CD4-positive, alpha-beta T cell (primary cell): Measurements from ENCODE around the gene CAMK2A. TPM values are rescaled to one million over a fixed set of nuclear protein-coding genes. Genes with fewer than 3 reads are reported as not detected.

Experiments
- ATAC-seq: fragments of 200-7000 bp; cut with Tn5 transposase; one replicate; pipeline ENCODE4 v1.10.0; 2022; ENCODE audit warnings: mild to moderate bottlenecking; ENCODE audit not compliant: poor library complexity
- CTCF ChIA-PET: fragments of 350-600 bp; sonication (Branson Sonifier 250); formaldehyde crosslinking; loops from one replicate; lab custom pipeline; 2021; ENCODE audit warnings: antibody characterized with exemption, inconsistent platforms; lab: Charles Lee
- POLR2A ChIA-PET: fragments of 350-600 bp; sonication (Branson Sonifier 250); formaldehyde crosslinking; loops from one replicate; lab custom pipeline; 2021; ENCODE audit warnings: antibody characterized with exemption, inconsistent platforms; lab: Charles Lee
- DNase-seq, 14 experiments: peaks; one replicate each; pipeline ENCODE4 v3.0.0-alpha.2; 2013 to 2020; ENCODE audit warnings: mixed read lengths in 2 of 14
- H3K27ac ChIP-seq, 2 donors: one replicate each; pipeline versions ENCODE4 v1.5.1 to v1.7.0; 2013; ENCODE audit warnings: low read length in 2 of 2, low read depth in 1 of 2, mild to moderate bottlenecking in 1 of 2
- H3K27me3 ChIP-seq, 2 experiments: 1 replicate in 1 of 2; 2 replicates in 1 of 2; pipeline versions ENCODE4 v1.6.1 to v1.7.0; 2013; ENCODE audit warnings: low read length in 2 of 2, control low read depth in 1 of 2, mild to moderate bottlenecking in 1 of 2, moderate library complexity in 1 of 2; ENCODE audit not compliant: insufficient read depth in 2 of 2, control insufficient read depth in 1 of 2
- H3K36me3 ChIP-seq: one replicate; pipeline ENCODE4 v1.6.1; 2013; ENCODE audit warnings: low read length, control low read depth; ENCODE audit not compliant: insufficient read depth
- H3K4me1 ChIP-seq: one replicate; pipeline ENCODE4 v1.6.1; 2013; ENCODE audit warnings: low read length, control low read depth; ENCODE audit not compliant: insufficient read depth
- H3K4me3 ChIP-seq: one replicate; pipeline ENCODE4 v1.5.1; 2013; ENCODE audit warnings: mild to moderate bottlenecking, low read length, moderate library complexity
- H3K9me3 ChIP-seq, 2 experiments: 1 replicate in 1 of 2; 2 replicates in 1 of 2; pipeline versions ENCODE4 v1.6.1 to v1.7.0; 2013; ENCODE audit warnings: low read length in 2 of 2, mild to moderate bottlenecking in 2 of 2, control low read depth in 1 of 2, moderate library complexity in 1 of 2; ENCODE audit not compliant: control insufficient read depth in 1 of 2, insufficient read depth in 1 of 2
- H3K27ac Mint-ChIP-seq: one replicate; pipeline ENCODE4 v1.8.0; 2020; ENCODE audit warnings: mixed read lengths
- H3K27me3 Mint-ChIP-seq: one replicate; pipeline ENCODE4 v1.8.0; 2021; ENCODE audit warnings: mixed read lengths
- H3K36me3 Mint-ChIP-seq: one replicate; pipeline ENCODE4 v1.8.0; 2021; ENCODE audit warnings: low read depth, mixed read lengths
- H3K4me1 Mint-ChIP-seq: one replicate; pipeline ENCODE4 v1.8.0; 2021; ENCODE audit warnings: low read depth, mixed read lengths
- H3K4me3 Mint-ChIP-seq: one replicate; pipeline ENCODE4 v1.8.0; 2020; ENCODE audit warnings: mild to moderate bottlenecking, mixed read lengths
- H3K9me3 Mint-ChIP-seq: one replicate; pipeline ENCODE4 v1.8.0; 2020; ENCODE audit warnings: mixed read lengths
- CTCF ChIP-seq: fragments of 200-600 bp; IDR thresholded peaks from one replicate; pipeline ENCODE4 v1.8.0; 2022; ENCODE audit warnings: antibody characterized with exemption, mild to moderate bottlenecking
- intact Hi-C, 2 experiments: fragments of 100-400 bp; cut with DNase I in 1 of 2; cut with micrococcal nuclease in 1 of 2; formaldehyde crosslinking; loops; one replicate each; pipeline versions ENCODE4 v1.15.1 to v1.9.0; 2023 to 2025; cut with DNase I, micrococcal nuclease
- total RNA-seq, 174 experiments: library from RNA in 2 of 174; stranded (reverse) in 2 of 174; gene quantifications; one replicate each; pipeline ENCODE4 v1.2.3 and lab custom pipeline; 2021 to 2026

CAMK2A gene
- total RNA-seq, 2 experiments from 2014 or later = 0.05 to 0.22 TPM

- intact Hi-C loops = no loop called here
- no peak for DNase-seq
- Histone ChIP-seq H3K27me3 (no peaks in the 10 kb centered on the region), H3K4me3 (no peak overlapping the region), H3K36me3 (no peaks in the 10 kb centered on the region), H3K4me1 (no peaks in the 10 kb centered on the region), H3K27ac (no peak overlapping the region), H3K9me3 (no peaks in the 10 kb centered on the region)
- ATAC-seq = no peak
- Mint-ChIP-seq H3K27ac (no peak overlapping the region), H3K4me3 (no peak overlapping the region), H3K9me3 (no peaks in the 10 kb centered on the region), H3K4me1 (no peaks in the 10 kb centered on the region), H3K36me3 (no peaks in the 10 kb centered on the region), H3K27me3 (no peaks in the 10 kb centered on the region)
- POLR2A ChIA-PET = no interaction called here
- CTCF ChIA-PET = interaction anchor here (0.7 kb wide), 1 partner anchor 1428 kb away, joined by 3 read pairs; no protein-coding TSS in a partner anchor
- TF ChIP-seq CTCF = no peak
Measured at GRCh38 chr5:150315245-150315644, 25.7 kb upstream of the CAMK2A start.

GRCh38 chr5:150313921-150314716 lies 24.5 kb upstream of the CAMK2A start:
- ChIA-PET POLR2A (no interaction called here), CTCF (no interaction called here)
- Histone ChIP-seq H3K4me1 (no peaks in the 10 kb centered on the region), H3K27me3 (peaks cover 0 to 3% of the 10 kb centered on the region in 2 experiments), H3K4me3 (no peak overlapping the region), H3K36me3 (no peaks in the 10 kb centered on the region), H3K9me3 (no peaks in the 10 kb centered on the region), H3K27ac (no peak overlapping the region)
- Mint-ChIP-seq H3K27ac (no peak overlapping the region), H3K36me3 (no peaks in the 10 kb centered on the region), H3K27me3 (no peaks in the 10 kb centered on the region), H3K4me1 (no peaks in the 10 kb centered on the region), H3K4me3 (no peak overlapping the region), H3K9me3 (no peaks in the 10 kb centered on the region)
- TF ChIP-seq CTCF = no peak
- DNase-seq = no peak
- no peak for ATAC-seq
- intact Hi-C loops = no loop called here

- no peak overlapping the region for H3K27ac ChIP-seq
- intact Hi-C loops = no loop called here
- ChIA-PET CTCF (no interaction called here), POLR2A (no interaction called here)
- Mint-ChIP-seq H3K27me3 (no peaks in the 10 kb centered on the region), H3K27ac (no peak overlapping the region), H3K9me3 (no peaks in the 10 kb centered on the region), H3K4me3 (no peak overlapping the region), H3K4me1 (no peaks in the 10 kb centered on the region), H3K36me3 (no peaks in the 10 kb centered on the region)
- peaks cover 0 to 3% of the 10 kb centered on the region in 2 experiments for H3K27me3 ChIP-seq
- ATAC-seq (no peak), DNase-seq (no peak)
- H3K4me1 ChIP-seq = no peaks in the 10 kb centered on the region
- H3K36me3 ChIP-seq = no peaks in the 10 kb centered on the region
- H3K9me3 ChIP-seq = no peaks in the 10 kb centered on the region
- H3K4me3 ChIP-seq = no peak overlapping the region
- TF ChIP-seq CTCF = no peak
Measured at GRCh38 chr5:150313501-150313900, 23.9 kb upstream of the CAMK2A start.
